ENCODE results near the gene DDX21. TPM values are rescaled to one million over a fixed set of nuclear protein-coding genes. Genes with fewer than 3 reads are reported as not detected.
"Not testable (repeated sequence)": the region's sequence is repeated elsewhere in the genome, so short reads cannot be mapped to it uniquely, and the experiment has no call there.

The DDX21 gene
- total and polyA plus RNA-seq, 8 donors = 14.3 to 85.2 (median 21.3) TPM

GRCh38 chr10:68959695-68960527 lies 3.9 kb downstream of the DDX21 start:
- WGBS, 5 donors = 86 to 90% (median 88%) methylated on average over 4 of the region's 4 CpGs
- peaks cover 21 to 59% (median 36%) of the 10 kb centered on the region in 4 donors for H3K4me1 ChIP-seq
- no peak overlapping the region for H3K27ac ChIP-seq
- H3K36me3 ChIP-seq = peaks cover 34 to 62% (median 55%) of the 10 kb centered on the region in 4 donors
- H3K27me3 ChIP-seq = no peaks in the 10 kb centered on the region
- intact Hi-C loops (cut with DNase I; ENCODE audit: low total_unique reads) = no loop called here
- no peaks in the 10 kb centered on the region for H3K9me3 ChIP-seq
- DNase-seq = no peak
- TF ChIP-seq POLR2A (IDR thresholded peaks at IDR 0.05) (no peak), POLR2AphosphoS5 (IDR thresholded peaks at IDR 0.05) (no peak), EP300 (IDR thresholded peaks at IDR 0.05) (no peak)
- TF ChIP-seq, protein P1, sequence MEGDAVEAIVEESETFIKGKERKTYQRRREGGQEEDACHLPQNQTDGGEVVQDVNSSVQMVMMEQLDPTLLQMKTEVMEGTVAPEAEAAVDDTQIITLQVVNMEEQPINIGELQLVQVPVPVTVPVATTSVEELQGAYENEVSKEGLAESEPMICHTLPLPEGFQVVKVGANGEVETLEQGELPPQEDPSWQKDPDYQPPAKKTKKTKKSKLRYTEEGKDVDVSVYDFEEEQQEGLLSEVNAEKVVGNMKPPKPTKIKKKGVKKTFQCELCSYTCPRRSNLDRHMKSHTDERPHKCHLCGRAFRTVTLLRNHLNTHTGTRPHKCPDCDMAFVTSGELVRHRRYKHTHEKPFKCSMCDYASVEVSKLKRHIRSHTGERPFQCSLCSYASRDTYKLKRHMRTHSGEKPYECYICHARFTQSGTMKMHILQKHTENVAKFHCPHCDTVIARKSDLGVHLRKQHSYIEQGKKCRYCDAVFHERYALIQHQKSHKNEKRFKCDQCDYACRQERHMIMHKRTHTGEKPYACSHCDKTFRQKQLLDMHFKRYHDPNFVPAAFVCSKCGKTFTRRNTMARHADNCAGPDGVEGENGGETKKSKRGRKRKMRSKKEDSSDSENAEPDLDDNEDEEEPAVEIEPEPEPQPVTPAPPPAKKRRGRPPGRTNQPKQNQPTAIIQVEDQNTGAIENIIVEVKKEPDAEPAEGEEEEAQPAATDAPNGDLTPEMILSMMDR (IDR thresholded peaks at IDR 0.05) = no peak
- no peak overlapping the region for H3K4me3 ChIP-seq

- Histone ChIP-seq H3K9me3 (no peaks in the 10 kb centered on the region), H3K27me3 (no peaks in the 10 kb centered on the region), H3K4me1 (peaks cover 2 to 38% (median 13%) of the 10 kb centered on the region in 4 donors), H3K36me3 (peaks cover 66 to 94% (median 87%) of the 10 kb centered on the region in 4 donors), H3K4me3 (no peak overlapping the region), H3K27ac (no peak overlapping the region)
- TF ChIP-seq EP300 (IDR thresholded peaks at IDR 0.05) (no peak), POLR2AphosphoS5 (IDR thresholded peaks at IDR 0.05) (no peak), POLR2A (IDR thresholded peaks at IDR 0.05) (no peak)
- TF ChIP-seq, protein P1 (IDR thresholded peaks at IDR 0.05) = no peak
- intact Hi-C loops (cut with DNase I; ENCODE audit: low total_unique reads) = no loop called here
- WGBS, 5 donors = 86 to 92% (median 92%) methylated on average over 4 of the region's 4 CpGs
- DNase-seq = no peak
Observed at GRCh38 chr10:68963151-68963550, 7.2 kb downstream of the DDX21 start.

DNA sequence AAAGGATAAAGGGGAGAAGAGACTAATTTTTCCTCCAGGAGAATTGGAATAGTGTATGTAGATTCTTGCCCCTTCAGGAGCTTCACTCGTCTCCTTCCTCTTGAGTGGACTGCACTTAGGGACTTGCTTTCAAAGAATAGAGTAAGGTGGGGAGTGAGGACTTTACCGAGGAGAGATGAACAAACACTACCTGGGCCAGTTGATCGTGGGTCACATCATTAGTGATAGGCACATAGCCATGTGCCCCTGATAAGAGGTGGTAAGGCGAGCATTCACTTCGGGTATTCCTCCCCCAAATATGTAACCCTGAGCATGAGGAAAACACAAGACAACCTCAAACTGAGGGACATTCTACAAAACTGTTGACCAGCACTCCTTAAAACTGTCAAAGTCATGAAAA lies 18.0 kb downstream of the DDX21 start:
- H3K36me3 ChIP-seq = peaks cover 86 to 100% (median 100%) of the 10 kb centered on the region in 4 donors
- intact Hi-C loops (cut with DNase I; ENCODE audit: low total_unique reads) = no loop called here

GRCh38 chr10:68975936-68976473 lies 20.0 kb downstream of the DDX21 start:
- H3K27me3 ChIP-seq; intact Hi-C loops (cut with DNase I; ENCODE audit: low total_unique reads); H3K4me3 ChIP-seq; H3K4me1 ChIP-seq; H3K9me3 ChIP-seq; H3K27ac ChIP-seq; DNase-seq: not testable (repeated sequence)
- H3K36me3 ChIP-seq = peaks cover 80 to 100% (median 100%) of the 10 kb centered on the region in 4 donors
- 96 to 100% (median 97%) methylated on average over 4 to 5 of the region's 5 CpGs for WGBS, 5 donors

More for the DNA sequence above, 18.0 kb downstream of the DDX21 start:
- no peak for TF ChIP-seq POLR2A (IDR thresholded peaks at IDR 0.05)
- TF ChIP-seq, protein P1 (IDR thresholded peaks at IDR 0.05) = no peak
- TF ChIP-seq POLR2AphosphoS5 (IDR thresholded peaks at IDR 0.05) = no peak
- no peak for TF ChIP-seq EP300 (IDR thresholded peaks at IDR 0.05)
- H3K4me3 ChIP-seq = no peak overlapping the region
- H3K4me1 ChIP-seq = no peaks in the 10 kb centered on the region
- H3K27me3 ChIP-seq = no peaks in the 10 kb centered on the region
- H3K9me3 ChIP-seq = no peaks in the 10 kb centered on the region
- WGBS, 5 donors = 42 to 71% (median 56%) methylated on average over 5 of the region's 5 CpGs
- no peak overlapping the region for H3K27ac ChIP-seq
- no peak for DNase-seq

DNA sequence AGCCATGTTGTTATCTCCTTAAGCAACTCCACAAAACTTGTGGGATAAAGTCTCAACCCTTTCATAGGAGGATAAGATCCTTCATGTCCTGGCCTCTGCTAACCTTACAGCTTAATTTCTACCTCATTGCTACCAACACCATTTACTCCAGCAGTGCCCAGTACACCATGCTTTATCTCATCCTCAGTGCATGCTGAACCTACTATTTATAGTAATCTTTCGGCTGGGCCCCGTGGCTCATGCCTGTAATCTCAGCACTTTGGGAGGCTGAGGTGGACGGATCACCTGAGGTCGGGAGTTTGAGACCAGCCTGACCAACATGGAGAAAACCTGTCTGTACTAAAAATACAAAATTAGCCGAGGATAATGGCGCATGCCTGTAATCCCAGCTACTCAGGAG lies 23.8 kb downstream of the DDX21 start:
- H3K27me3 ChIP-seq; H3K27ac ChIP-seq; H3K9me3 ChIP-seq; intact Hi-C loops (cut with DNase I; ENCODE audit: low total_unique reads); DNase-seq; H3K4me3 ChIP-seq; H3K4me1 ChIP-seq: not testable (repeated sequence)
- H3K36me3 ChIP-seq = peaks cover 64 to 100% (median 99%) of the 10 kb centered on the region in 4 donors
- 80 to 90% (median 82%) methylated on average over 6 of the region's 6 CpGs for WGBS, 5 donors

Data from stomach (tissue), 9 donors.